HG03280 (cell line): ENCODE data around the gene GPR156.

Experiments used
- ATAC-seq: cut with Tn5 transposase; IDR thresholded peaks from one replicate; pipeline ENCODE4 v1.9.1; 2021; ENCODE audit warnings: mild to moderate bottlenecking, moderate library complexity; ENCODE audit not compliant: unreplicated experiment

Gene GPR156

GRCh38 chr3:120196812-120197211 lies 88.2 kb downstream of the GPR156 start:
- ATAC-seq = no peak

- no peak for ATAC-seq
Measured at GRCh38 chr3:120196333-120196732, 88.7 kb downstream of the GPR156 start.

- no peak for ATAC-seq
Measured at GRCh38 chr3:120193554-120193953, 91.5 kb downstream of the GPR156 start.

- ATAC-seq = no peak
Measured at GRCh38 chr3:120192579-120192978, 92.4 kb downstream of the GPR156 start.

- ATAC-seq = no peak
Measured at GRCh38 chr3:120192159-120192558, 92.9 kb downstream of the GPR156 start.

- no peak for ATAC-seq
Measured at GRCh38 chr3:120182613-120183511, 102.2 kb downstream of the GPR156 start.

- no peak for ATAC-seq
Measured at GRCh38 chr3:120181632-120182031, 103.4 kb downstream of the GPR156 start.

- ATAC-seq = no peak
Measured at GRCh38 chr3:120180731-120181412, 104.2 kb downstream of the GPR156 start.

GRCh38 chr3:120177707-120178306 lies 107.2 kb downstream of the GPR156 start:
- ATAC-seq = no peak

- ATAC-seq = no peak
Measured at GRCh38 chr3:120177151-120177550, 107.9 kb downstream of the GPR156 start.

GRCh38 chr3:120174811-120175539 lies 110.0 kb downstream of the GPR156 start:
- ATAC-seq = no peak

- no peak for ATAC-seq
Measured at GRCh38 chr3:120173056-120173675, 111.9 kb downstream of the GPR156 start.

GRCh38 chr3:120172070-120172469 lies 113.0 kb downstream of the GPR156 start:
- no peak for ATAC-seq

- ATAC-seq = no peak
Measured at GRCh38 chr3:120171134-120171873, 113.7 kb downstream of the GPR156 start.

GRCh38 chr3:120170223-120170622 lies 114.8 kb downstream of the GPR156 start:
- ATAC-seq = no peak

GRCh38 chr3:120169407-120169806 lies 115.6 kb downstream of the GPR156 start:
- no peak for ATAC-seq

GRCh38 chr3:120168611-120169010 lies 116.4 kb downstream of the GPR156 start:
- no peak for ATAC-seq

GRCh38 chr3:120168038-120168437 lies 117.0 kb downstream of the GPR156 start:
- ATAC-seq = no peak

GRCh38 chr3:120167488-120167887 lies 117.5 kb downstream of the GPR156 start:
- ATAC-seq = no peak

- no peak for ATAC-seq
Measured at GRCh38 chr3:120163816-120164215, 121.2 kb downstream of the GPR156 start.
